ENCODE data around the gene AFAP1L1.

The AFAP1L1 gene

DNA sequence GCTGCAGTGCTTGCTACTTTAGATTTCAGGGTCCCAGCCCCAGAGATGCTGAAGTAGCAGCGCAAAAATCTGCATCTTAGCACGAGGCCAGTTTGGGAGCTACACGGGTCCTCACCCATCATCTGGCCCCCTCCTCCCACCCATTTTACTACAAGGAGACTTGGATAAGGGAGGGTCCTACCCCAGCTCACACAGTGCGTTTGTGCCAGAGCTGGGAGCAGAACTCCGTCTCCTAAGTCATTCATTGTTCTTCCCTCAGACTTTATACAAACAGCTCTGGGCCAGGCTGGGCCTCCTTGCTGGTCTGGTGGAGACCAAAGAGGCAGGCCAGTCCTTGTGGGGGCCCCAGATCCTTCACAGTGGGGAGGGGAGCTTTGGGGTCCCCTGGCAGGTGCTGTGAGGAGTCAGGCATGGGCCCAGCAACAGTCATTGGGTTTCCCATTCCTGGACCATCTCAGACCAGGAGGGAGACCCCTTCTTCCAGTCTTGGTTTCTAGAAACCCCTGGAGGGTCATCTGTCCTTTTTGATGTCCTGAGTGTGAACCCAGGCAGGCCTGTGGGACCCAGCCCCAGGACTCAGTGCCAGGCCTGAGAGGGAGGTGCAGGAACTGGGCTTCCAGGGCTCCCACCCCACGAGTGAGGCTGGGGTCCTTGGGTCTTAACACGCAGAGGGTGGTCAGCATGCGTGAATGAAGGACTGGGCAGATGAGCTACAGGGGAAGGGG is 109.8 kb downstream of the AFAP1L1 start:
- Histone ChIP-seq H3K9me3 (no peaks in the 10 kb centered on the region), H3K27ac (peak overlapping the region; percentile 93), H3K27me3 (no peaks in the 10 kb centered on the region), H3K36me3 (no peaks in the 10 kb centered on the region), H3K4me3 (peak overlapping the region; percentile 38 to 40), H3K4me1 (peaks cover 0 to 84% (median 75%) of the 10 kb centered on the region in 4 donors)
- DNase-seq = no peak
- TF ChIP-seq CTCF (IDR thresholded peaks at IDR 0.05) = no peak
- intact Hi-C loops (cut with DNase I; ENCODE audit: low total_unique reads) = loop anchor here (5.0 kb wide), 1 partner anchor 41 kb away; no protein-coding TSS in a partner anchor

- Histone ChIP-seq H3K4me1 (peaks cover 0 to 90% (median 81%) of the 10 kb centered on the region in 4 donors), H3K9me3 (no peaks in the 10 kb centered on the region), H3K27me3 (no peaks in the 10 kb centered on the region), H3K4me3 (peak overlapping the region; percentile 38 to 40), H3K36me3 (no peaks in the 10 kb centered on the region), H3K27ac (peak overlapping the region; percentile 93)
- intact Hi-C loops (cut with DNase I; ENCODE audit: low total_unique reads) = loop anchor here (2.0 to 5.0 kb wide), 2 partner anchors 25 to 40 kb away; no protein-coding TSS in a partner anchor
- DNase-seq = peak; percentile 79 to 92
- TF ChIP-seq CTCF (IDR thresholded peaks at IDR 0.05) = peak; percentile 94 to 95
Measured at GRCh38 chr5:149381986-149382338, 110.3 kb downstream of the AFAP1L1 start.

GRCh38 chr5:149382517-149383220 is 111.0 kb downstream of the AFAP1L1 start:
- Histone ChIP-seq H3K36me3 (no peaks in the 10 kb centered on the region), H3K9me3 (no peaks in the 10 kb centered on the region), H3K4me3 (peak overlapping the region; percentile 38 to 40), H3K4me1 (peaks cover 0 to 97% (median 86%) of the 10 kb centered on the region in 4 donors), H3K27ac (peak overlapping the region; percentile 93), H3K27me3 (no peaks in the 10 kb centered on the region)
- TF ChIP-seq CTCF (IDR thresholded peaks at IDR 0.05) = no peak
- intact Hi-C loops (cut with DNase I; ENCODE audit: low total_unique reads) = loop anchor here (2.0 to 5.0 kb wide), 2 partner anchors 24 to 40 kb away; no protein-coding TSS in a partner anchor
- peak in 1 of 2 donors; percentile 70 for DNase-seq

DNA sequence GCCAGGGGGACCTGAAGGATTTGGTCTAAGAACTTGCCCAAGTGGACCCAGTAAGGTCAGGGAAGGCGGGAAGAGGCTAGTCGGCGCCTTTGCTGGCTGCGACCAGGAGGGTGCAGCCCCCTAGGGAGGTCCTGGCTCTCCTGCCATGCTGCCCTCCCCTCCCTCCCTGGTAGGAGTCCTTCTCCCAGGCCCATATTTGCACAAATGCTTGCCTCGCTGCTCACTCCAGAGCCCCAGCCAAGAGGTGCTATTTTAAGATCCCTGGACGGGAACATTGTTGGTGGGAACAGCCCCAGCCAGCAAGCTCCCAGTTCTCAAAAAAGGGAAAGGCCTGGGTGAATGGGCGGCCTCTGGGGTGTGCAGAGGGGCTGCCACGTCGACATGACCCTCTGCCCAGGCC is 111.7 kb downstream of the AFAP1L1 start:
- peak; percentile 75 to 95 for DNase-seq

DNA sequence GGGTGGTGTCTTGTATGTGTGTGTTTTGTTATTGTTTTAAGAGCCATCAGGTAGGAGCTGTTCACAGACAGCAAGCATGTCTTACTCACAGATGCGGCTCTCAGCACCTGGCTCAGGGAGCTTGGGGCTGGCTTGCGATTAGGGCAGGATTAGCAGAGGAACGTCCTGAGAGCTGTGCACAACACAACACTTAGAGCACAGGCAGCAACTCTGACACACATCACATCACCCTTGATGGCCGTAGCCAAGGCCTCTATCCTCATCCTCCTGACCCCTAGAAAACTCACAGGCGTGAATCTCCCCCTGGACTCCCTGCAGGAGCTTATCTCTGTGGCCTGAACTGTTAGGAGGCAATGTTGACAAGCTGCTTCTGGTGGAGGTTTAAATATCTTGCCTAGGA is 114.5 kb downstream of the AFAP1L1 start:
- Histone ChIP-seq H3K4me3 (no peak overlapping the region), H3K36me3 (no peaks in the 10 kb centered on the region), H3K27ac (peak overlapping the region; percentile 93), H3K27me3 (no peaks in the 10 kb centered on the region), H3K4me1 (peaks cover 0 to 99% (median 72%) of the 10 kb centered on the region in 4 donors), H3K9me3 (no peaks in the 10 kb centered on the region)
- intact Hi-C loops (cut with DNase I; ENCODE audit: low total_unique reads) = no loop called here
- DNase-seq = peak in 1 of 2 donors; percentile 59
- TF ChIP-seq CTCF (IDR thresholded peaks at IDR 0.05) = no peak

More for the DNA sequence above, 111.7 kb downstream of the AFAP1L1 start:
- no peak for TF ChIP-seq CTCF (IDR thresholded peaks at IDR 0.05)
- no peaks in the 10 kb centered on the region for H3K9me3 ChIP-seq
- H3K4me3 ChIP-seq = peak overlapping the region; percentile 38 to 40
- H3K27me3 ChIP-seq = no peaks in the 10 kb centered on the region
- intact Hi-C loops (cut with DNase I; ENCODE audit: low total_unique reads) = loop anchor here (2.0 to 5.0 kb wide), 2 partner anchors 23 to 39 kb away; no protein-coding TSS in a partner anchor
- peaks cover 0 to 99% (median 89%) of the 10 kb centered on the region in 4 donors for H3K4me1 ChIP-seq
- H3K27ac ChIP-seq = peak overlapping the region; percentile 93
- H3K36me3 ChIP-seq = no peaks in the 10 kb centered on the region

Measured in tibial artery (tissue), 4 donors.